Stimulated activated CD4-positive, alpha-beta T cell treated with anti-CD3 and anti-CD28 coated beads, Interleukin-1b, Interleukin-23, amount 100 ng/mL, for 4 hours (primary cell): ENCODE data around the gene ADGRL1.
"Not testable (repeated sequence)": the region's sequence is repeated elsewhere in the genome, so short reads cannot be mapped to it uniquely, and the experiment has no call there.

Experiments used
- DNase-seq, 2 donors: peaks; one replicate each; pipeline ENCODE4 v3.0.0-alpha.2; 2020; ENCODE audit warnings: low read depth in 2 of 2

The ADGRL1 gene

GRCh38 chr19:14205452-14206287 is at the start of gene ADGRL1:
TSS of gene ADGRL1 (minus strand) at chr19:14206169. CDS start at chr19:14183602, 22,567 bp downstream.
- not testable (repeated sequence) for DNase-seq

- DNase-seq = not testable (repeated sequence)
Measured at GRCh38 chr19:14255316-14255715, 49.3 kb upstream of the ADGRL1 start.

GRCh38 chr19:14253822-14254599 is 48.0 kb upstream of the ADGRL1 start:
- DNase-seq = not testable (repeated sequence)

GRCh38 chr19:14252136-14252535 is 46.2 kb upstream of the ADGRL1 start:
- DNase-seq = not testable (repeated sequence)

GRCh38 chr19:14250870-14251269 is 44.9 kb upstream of the ADGRL1 start:
- DNase-seq = no peak

GRCh38 chr19:14250315-14250714 is 44.3 kb upstream of the ADGRL1 start:
- not testable (repeated sequence) for DNase-seq

GRCh38 chr19:14249891-14250290 is 43.9 kb upstream of the ADGRL1 start:
- not testable (repeated sequence) for DNase-seq

GRCh38 chr19:14249012-14249754 is 43.2 kb upstream of the ADGRL1 start:
- DNase-seq = peak in 1 of 2 donors; percentile 17

GRCh38 chr19:14248578-14249011 is 42.6 kb upstream of the ADGRL1 start:
- DNase-seq = peak; percentile 34 to 50

GRCh38 chr19:14247548-14248471 is 41.8 kb upstream of the ADGRL1 start:
- DNase-seq = not testable (repeated sequence)

- not testable (repeated sequence) for DNase-seq
Measured at GRCh38 chr19:14247205-14247547, 41.2 kb upstream of the ADGRL1 start.

GRCh38 chr19:14244393-14244792 is 38.4 kb upstream of the ADGRL1 start:
- not testable (repeated sequence) for DNase-seq

- not testable (repeated sequence) for DNase-seq
Measured at GRCh38 chr19:14243718-14244117, 37.7 kb upstream of the ADGRL1 start.

- DNase-seq = no peak
Measured at GRCh38 chr19:14237014-14237941, 31.3 kb upstream of the ADGRL1 start.

GRCh38 chr19:14232945-14233344 is 27.0 kb upstream of the ADGRL1 start:
- DNase-seq = not testable (repeated sequence)

GRCh38 chr19:14228446-14229071 is 22.6 kb upstream of the ADGRL1 start:
- DNase-seq = not testable (repeated sequence)

- not testable (repeated sequence) for DNase-seq
Measured at GRCh38 chr19:14226498-14226897, 20.5 kb upstream of the ADGRL1 start.

- no peak for DNase-seq
Measured at GRCh38 chr19:14222886-14223285, 16.9 kb upstream of the ADGRL1 start.

- DNase-seq = peak; percentile 54 to 60
Measured at GRCh38 chr19:14221345-14221744, 15.4 kb upstream of the ADGRL1 start.
